Neural cell (in vitro differentiated cells): ENCODE measurements around the gene F3.

Experiments
- EP300 ChIP-seq: fragments of 450-650 bp; conservative IDR thresholded peaks from 2 replicates; pipeline ENCODE4 v1.6.1; 2014; ENCODE audit warnings: antibody characterized with exemption, mild to moderate bottlenecking, moderate library complexity; ENCODE audit not compliant: poor library complexity, severe bottlenecking
- EZH2 ChIP-seq: fragments of 200-600, 300-800 bp; shearing (Covaris generic), sonication (generic); IDR thresholded peaks from 2 replicates; pipeline ENCODE4 v1.6.1; 2014; ENCODE audit warnings: antibody characterized with exemption, low read length, borderline replicate concordance, mild to moderate bottlenecking; ENCODE audit not compliant: insufficient read depth, poor library complexity, severe bottlenecking
- MXI1 ChIP-seq: fragments of 450-650 bp; conservative IDR thresholded peaks from 2 replicates; pipeline ENCODE4 v1.6.1; 2014; ENCODE audit warnings: antibody characterized with exemption, mild to moderate bottlenecking; ENCODE audit not compliant: poor library complexity, severe bottlenecking
- POLR2AphosphoS5 ChIP-seq: IDR thresholded peaks from 2 replicates; pipeline ENCODE4 v1.6.1; 2012
- RAD21 ChIP-seq: fragments of 450-650 bp; conservative IDR thresholded peaks from 2 replicates; pipeline ENCODE4 v1.6.1; 2014; ENCODE audit warnings: antibody characterized with exemption, mild to moderate bottlenecking, moderate library complexity
- SMC3 ChIP-seq: fragments of 450-650 bp; conservative IDR thresholded peaks from 2 replicates; pipeline ENCODE4 v1.6.1; 2014; ENCODE audit warnings: antibody characterized with exemption, mild to moderate bottlenecking, moderate library complexity; ENCODE audit not compliant: poor library complexity
- TAF1 ChIP-seq: IDR thresholded peaks from 2 replicates; pipeline ENCODE4 v1.6.1; 2012; ENCODE audit warnings: low read depth
- TF ChIP-seq, protein P1 (sequence below): fragments of 450-650 bp; IDR thresholded peaks from 2 replicates; pipeline ENCODE4 v1.5.1; 2014; ENCODE audit warnings: antibody characterized with exemption, mild to moderate bottlenecking, moderate library complexity; ENCODE audit not compliant: poor library complexity, severe bottlenecking
- TF ChIP-seq, protein P2 (sequence below): IDR thresholded peaks from 2 replicates; pipeline ENCODE4 v1.6.1; 2012; ENCODE audit warnings: borderline replicate concordance

DNA sequence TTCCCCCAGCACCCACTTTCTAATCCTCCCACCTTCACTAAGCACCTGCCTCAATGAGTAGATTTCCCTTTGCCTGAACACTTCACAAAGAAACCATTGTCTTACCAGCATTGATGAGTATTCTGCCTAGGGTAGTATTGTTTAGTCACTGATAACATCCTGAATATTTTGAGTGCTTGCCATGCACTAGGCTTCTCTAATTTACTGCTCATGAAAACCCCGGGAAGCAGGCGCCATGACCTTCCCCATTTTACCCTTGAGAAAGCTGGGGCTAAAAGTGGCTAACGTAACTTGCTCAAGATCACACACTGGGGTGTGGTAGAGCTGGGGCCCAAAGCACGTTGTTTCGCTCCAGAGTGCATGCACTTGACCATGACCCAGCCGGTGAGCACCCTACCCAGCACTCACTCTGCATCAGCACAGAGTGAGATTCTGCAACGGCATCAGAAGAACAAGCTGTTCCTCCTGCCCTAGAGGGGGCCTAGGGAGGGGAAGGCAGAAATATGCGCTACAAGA is 10.6 kb upstream of the F3 start:
- TF ChIP-seq MXI1: no peak
- TF ChIP-seq, protein P1, sequence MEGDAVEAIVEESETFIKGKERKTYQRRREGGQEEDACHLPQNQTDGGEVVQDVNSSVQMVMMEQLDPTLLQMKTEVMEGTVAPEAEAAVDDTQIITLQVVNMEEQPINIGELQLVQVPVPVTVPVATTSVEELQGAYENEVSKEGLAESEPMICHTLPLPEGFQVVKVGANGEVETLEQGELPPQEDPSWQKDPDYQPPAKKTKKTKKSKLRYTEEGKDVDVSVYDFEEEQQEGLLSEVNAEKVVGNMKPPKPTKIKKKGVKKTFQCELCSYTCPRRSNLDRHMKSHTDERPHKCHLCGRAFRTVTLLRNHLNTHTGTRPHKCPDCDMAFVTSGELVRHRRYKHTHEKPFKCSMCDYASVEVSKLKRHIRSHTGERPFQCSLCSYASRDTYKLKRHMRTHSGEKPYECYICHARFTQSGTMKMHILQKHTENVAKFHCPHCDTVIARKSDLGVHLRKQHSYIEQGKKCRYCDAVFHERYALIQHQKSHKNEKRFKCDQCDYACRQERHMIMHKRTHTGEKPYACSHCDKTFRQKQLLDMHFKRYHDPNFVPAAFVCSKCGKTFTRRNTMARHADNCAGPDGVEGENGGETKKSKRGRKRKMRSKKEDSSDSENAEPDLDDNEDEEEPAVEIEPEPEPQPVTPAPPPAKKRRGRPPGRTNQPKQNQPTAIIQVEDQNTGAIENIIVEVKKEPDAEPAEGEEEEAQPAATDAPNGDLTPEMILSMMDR: no peak
- TF ChIP-seq TAF1: no peak
- TF ChIP-seq EP300: no peak
- TF ChIP-seq EZH2: no peak
- no peak for TF ChIP-seq POLR2AphosphoS5
- TF ChIP-seq, protein P2, sequence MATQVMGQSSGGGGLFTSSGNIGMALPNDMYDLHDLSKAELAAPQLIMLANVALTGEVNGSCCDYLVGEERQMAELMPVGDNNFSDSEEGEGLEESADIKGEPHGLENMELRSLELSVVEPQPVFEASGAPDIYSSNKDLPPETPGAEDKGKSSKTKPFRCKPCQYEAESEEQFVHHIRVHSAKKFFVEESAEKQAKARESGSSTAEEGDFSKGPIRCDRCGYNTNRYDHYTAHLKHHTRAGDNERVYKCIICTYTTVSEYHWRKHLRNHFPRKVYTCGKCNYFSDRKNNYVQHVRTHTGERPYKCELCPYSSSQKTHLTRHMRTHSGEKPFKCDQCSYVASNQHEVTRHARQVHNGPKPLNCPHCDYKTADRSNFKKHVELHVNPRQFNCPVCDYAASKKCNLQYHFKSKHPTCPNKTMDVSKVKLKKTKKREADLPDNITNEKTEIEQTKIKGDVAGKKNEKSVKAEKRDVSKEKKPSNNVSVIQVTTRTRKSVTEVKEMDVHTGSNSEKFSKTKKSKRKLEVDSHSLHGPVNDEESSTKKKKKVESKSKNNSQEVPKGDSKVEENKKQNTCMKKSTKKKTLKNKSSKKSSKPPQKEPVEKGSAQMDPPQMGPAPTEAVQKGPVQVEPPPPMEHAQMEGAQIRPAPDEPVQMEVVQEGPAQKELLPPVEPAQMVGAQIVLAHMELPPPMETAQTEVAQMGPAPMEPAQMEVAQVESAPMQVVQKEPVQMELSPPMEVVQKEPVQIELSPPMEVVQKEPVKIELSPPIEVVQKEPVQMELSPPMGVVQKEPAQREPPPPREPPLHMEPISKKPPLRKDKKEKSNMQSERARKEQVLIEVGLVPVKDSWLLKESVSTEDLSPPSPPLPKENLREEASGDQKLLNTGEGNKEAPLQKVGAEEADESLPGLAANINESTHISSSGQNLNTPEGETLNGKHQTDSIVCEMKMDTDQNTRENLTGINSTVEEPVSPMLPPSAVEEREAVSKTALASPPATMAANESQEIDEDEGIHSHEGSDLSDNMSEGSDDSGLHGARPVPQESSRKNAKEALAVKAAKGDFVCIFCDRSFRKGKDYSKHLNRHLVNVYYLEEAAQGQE: no peak
- TF ChIP-seq SMC3: no peak
- no peak for TF ChIP-seq RAD21
